Measurements from ENCODE around the gene USPL1.
"Not testable (repeated sequence)": the region's sequence is repeated elsewhere in the genome, so short reads cannot be mapped to it uniquely, and the experiment has no call there.

The USPL1 gene
- total RNA-seq, result 45.8 to 69.6 (median 60.8) reads per million in 4 experiments

DNA sequence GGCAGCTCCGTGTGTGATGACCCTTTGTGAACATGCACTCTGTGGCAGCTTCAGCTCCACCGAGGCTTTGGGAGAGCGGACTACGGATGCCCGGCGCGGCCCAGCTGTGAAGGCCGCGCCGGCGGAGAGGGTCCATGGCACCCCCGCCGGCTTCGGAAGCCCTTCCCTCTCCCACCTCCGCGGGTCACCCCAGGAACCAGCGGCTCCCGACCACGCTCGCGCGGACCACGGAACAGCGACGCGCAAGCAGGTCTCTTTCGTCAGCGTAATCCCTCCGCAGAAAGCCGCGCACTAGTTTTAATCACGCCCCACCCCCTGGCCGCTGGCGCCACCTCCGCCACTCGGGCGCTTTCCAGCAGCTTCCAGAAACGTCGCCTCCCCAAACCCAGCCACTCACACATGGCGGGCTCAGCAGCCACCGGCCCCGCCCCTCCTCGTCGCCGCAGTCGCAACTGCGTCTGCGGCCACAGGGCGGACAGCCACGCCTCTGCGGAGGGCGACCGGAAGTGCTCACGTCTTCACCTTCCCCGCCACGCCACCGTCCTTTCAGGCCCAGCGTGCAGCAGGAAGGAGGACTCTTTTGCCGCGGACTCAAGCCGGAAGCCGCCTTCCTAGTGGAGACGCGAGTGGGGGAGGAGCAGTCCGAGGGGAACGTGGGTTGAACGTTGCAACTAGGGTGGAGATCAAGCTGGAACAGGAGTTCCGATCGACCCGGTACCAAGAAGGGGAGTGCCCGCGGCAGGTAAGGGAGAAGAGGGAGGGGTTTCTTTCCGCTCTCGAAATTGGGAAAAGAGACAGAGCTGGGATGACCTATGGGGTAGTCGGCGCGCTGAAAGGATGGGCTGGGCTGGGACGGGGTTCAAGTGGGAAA, at the start of gene USPL1:
TSS of gene USPL1 (plus strand) at position 606 of the 871 bp plus-strand sequence. CDS start 3,221 bp downstream, outside the sequence.
- peak; percentile 96 for DNase-seq

DNA sequence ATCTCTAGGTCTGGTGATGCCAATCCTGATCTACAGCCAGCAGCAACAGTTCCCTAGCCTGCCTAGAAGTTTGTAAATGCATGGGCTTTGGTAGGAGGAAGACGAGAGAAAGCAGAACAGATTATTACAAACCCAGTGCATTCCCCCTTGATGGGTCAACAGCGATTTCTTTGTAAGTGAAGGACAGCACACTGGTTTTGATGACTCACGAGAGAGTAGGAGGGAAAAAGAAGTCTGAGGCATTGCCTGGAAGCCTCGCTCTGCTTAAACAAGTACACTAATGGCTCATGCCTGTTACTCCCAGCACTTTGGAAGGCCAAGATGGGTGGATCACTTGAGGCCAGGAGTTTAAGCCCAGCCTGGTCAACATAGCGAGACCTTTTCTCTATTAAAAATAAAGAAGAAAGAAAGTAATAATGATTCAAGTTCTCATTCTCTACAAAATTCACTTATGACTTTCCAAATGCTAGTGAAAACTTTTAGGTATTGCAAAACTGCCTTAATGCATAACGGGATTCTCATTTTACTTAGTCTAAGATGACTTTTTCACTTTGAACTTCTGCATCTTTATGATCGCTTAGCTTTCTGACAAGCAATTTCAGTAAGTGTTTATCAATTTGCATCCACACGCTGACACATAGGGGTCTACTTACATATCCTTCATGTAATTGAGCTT, 47.7 kb upstream of the USPL1 start:
- DNase-seq, result no peak

DNA sequence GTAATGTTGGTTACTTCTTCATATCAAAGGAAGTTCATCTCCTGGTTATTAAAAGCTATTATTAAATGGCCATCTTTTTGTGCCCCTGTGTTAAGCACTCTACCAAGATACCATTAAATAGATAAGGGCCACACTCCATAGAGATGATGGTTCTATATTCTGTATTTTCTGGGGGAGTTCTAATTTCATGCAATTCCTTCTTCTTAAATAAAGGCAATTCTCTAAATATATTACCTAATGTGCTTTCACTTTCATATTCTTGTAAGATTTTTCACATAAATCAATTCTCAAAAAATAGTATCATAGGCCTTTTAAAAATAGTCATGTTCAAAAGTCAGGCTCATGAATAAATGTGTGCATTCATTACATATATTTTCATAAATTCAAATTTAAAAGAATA, 47.0 kb upstream of the USPL1 start:
- DNase-seq, result no peak

DNA sequence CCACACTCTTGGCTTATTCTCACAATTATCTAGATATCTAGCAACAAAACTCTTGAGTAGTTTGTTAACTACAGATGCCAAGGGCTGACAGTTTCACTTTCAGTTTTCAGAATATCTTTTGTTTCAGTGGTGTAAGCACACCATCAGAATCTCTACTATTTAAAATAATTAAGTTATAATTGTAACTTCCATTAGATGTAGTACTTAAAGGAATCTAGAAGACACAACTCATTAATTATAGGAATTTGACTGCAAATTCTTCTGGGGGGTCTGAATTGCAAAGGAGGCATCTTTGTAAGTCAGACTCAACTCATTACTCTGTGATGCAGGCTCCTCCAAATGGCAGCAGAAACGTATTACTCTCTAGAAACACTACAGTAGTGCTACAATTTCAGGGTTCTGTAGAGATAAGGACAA, 44.9 kb upstream of the USPL1 start:
- DNase-seq, result no peak

DNA sequence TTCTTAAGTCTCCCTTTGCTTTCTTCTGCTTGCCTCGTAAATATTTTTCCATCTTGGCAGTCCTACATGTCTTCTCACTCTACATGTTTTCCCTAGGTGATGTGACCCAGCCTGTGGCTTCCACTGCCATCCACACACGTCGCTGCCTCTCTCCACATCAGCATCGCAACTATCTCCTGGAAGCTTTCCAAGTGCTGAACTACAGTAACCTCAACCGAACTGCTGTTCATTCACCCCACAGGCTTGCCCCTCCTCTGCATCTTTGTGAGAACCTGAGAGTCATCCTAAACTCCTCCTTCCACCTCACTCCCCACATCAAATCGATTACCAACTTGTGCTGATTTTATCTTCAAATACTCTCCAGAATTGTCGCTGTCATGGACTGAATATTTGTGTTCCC, 41.2 kb upstream of the USPL1 start:
- peak; percentile 9 for DNase-seq

DNA sequence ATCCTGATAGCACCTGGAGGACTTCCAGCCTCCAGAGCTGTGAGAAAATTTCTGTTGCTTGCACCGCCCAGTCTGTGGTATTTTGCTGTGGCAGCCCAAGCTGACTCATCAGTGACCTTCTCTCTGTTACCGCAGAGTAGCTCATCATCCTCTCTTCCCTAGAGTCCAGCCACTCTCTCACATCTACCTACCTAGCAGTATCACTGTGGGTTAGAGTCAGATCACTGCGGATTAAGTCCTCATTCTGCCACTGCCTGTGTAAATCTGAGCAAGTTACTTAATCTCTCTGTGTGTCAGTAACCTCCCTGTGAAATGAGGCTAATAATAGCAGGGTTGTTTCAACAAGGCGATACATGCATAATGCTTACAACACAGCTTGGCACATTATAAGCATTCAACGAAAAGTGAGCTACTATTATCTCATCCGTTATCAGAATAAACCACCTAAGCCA, 40.3 kb upstream of the USPL1 start:
- no peak for DNase-seq

DNA sequence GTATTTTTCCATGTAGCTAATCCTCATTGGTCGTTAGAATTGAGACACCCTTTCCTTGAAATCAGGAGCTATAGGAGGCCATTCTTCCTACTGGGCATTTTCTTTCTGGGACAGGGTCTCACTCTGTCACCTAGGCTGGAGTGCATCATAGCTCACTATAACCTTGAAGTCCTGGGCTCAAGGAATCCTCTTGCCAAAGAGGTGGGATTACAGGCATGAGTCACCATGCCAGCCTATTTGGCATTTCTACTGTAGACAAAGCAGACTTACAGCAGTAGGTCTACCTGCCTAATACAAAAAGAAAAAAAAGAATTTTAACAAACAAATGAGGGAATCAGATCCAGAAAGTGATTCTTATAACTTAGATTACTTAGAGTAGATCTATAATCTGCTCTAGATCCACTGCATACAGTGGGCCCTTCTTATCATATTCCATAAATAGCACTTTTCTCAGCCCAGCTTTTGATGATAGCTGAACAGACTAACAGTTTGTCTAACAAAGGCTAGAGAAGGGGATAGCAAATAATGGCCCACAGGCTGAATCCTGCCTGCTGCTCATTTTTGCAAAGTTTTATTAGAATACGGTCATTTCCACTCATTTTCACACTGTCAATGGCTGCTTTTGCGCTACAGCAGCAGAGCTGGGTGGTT, 36.7 kb upstream of the USPL1 start:
- DNase-seq, result no peak

DNA sequence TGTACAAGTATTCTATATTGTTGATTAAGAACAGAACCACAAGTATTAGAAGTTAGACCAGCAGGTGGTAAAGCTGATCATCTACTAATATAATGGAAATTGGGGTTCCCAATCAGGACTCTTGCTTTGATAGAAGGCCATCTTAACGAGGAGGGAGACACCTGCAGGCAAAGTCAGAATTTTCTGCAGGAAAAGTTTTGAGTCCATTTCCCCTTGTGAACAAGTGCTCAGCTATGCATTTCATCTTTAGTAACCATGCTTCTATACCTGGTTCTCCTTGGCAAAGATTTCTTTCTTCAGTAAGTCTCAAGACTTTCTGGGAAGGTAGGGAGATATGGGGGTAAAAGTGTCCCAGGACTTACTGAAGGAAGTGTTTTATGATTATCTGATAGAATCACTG, 36.1 kb upstream of the USPL1 start:
- DNase-seq, result no peak

DNA sequence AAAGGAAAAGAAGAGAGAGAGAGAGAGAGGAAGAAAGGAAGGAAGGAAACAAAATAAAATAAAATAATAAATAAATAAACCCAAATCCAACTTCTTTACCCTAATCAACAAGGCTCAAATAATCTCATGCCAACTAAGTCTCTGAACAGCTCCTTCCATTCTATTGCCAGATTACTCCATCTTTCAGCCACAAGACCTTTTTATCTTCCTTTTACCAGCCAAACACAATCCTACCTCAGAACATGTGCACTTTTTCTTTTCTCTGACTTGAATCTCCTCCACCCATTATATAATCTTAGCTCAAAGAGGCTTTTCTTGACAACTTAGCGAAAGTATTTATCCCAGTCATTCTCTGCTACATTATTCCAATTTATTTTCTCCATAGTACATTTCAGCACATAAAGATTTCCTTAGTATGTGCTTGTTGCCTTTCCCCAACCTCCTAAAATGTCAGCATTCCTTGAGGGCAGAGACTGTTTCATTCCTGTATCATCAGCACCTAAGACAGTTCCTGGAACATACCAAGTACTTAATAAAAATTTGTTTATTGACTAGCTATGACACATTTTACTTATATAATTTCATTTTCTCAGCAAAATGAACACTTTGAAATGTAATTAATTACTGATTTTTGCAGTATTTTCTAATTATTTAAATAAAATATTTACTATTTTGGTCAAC, 33.5 kb upstream of the USPL1 start:
- DNase-seq, result no peak

DNA sequence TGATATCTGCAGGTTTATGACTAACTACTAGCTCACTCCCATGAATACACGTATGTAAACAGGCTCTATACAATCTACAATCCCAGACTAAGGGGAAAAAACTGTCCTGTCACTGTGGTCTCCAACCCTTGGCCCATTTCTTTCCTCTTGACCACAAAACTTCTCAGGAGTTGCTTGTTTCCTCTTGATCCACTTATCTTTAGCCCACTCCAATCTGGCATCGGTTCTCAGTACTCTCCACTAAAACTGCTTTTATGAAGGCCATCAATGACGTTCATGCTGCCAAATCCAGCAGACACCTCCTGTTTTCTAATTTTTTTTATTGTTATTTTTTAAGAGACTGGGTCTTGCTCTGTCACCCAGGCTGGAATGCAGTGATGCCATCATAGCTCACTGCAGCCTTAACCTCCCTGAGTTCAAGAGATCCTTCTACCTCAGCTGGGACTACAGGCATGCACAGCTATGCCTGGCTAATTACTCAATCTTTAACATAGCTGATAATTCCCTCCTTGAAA, 31.9 kb upstream of the USPL1 start:
- DNase-seq, result no peak

DNA sequence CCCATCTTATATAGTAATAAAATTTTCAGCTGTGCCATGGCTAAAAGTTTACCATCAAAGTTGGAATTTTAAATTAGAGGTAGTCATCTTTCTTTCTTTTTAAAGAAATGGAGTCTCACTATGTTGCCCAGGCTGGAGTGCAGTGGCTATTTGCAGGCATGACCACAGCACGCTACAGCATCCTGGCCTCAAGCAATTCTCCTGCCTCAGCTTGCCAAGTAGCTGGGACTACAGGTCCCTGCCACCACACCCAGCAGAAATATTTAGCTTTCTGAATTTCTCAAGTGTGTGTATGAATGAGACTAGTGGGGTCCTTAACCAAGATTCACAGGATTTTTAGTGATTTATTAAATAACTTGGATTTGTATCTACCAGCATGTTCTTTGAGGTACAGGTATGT, 30.5 kb upstream of the USPL1 start:
- DNase-seq, result no peak

DNA sequence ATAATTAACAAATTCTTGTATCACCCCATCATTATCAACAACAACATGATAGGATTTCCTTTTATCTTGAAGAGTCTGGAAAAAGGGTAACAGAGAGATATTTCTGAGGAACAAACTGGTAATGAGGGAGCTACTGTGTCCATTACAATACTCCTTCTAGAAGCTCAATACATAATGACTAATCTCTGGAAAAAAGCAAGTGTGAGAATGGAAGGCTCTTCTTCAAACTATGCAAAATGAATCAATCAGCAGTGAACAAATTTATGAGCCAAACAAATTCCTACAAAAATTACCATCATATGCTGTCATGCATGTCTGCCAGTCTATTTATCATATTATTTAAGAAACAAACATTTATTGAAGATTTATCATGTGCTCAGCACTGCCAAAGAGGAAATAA, 30.0 kb upstream of the USPL1 start:
- DNase-seq, result no peak

DNA sequence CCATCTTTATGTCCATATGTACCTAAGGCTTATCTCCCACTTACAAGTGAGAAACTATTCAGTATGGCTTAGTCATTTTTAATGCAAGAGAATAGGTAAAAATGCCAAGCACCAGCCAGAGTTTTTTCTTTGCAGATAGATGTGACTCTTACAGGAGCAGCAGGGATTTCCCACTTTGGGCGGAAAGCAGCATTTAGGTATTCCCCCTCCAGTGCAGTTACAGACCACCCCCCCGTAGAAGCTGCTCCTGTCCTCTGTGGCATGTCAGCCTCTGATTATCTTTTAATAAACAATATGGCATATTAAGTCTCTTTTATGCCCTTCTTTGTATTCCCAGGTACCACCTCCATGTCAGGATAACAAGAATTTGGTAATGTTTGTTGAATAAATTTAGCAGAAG, 24.7 kb upstream of the USPL1 start:
- DNase-seq, result no peak

DNA sequence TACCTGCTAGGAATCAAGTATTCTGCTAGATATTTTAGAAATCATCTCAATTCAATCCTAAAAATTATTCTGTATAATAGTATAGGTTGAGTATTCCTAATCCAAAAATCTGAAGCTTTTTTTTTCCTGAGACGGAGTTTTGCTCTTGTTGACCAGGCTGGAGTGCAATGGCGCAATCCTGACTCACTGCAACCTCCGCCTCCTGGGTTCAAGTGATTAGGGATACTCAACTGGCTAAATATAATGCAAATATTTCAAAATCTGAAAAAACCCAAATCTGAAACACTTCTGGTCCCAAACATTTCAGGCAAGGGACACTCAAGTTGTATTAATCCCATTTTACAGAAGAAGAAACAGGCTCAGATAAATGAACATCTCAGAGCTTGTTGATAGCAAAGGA, 17.2 kb upstream of the USPL1 start:
- DNase-seq, result no peak

DNA sequence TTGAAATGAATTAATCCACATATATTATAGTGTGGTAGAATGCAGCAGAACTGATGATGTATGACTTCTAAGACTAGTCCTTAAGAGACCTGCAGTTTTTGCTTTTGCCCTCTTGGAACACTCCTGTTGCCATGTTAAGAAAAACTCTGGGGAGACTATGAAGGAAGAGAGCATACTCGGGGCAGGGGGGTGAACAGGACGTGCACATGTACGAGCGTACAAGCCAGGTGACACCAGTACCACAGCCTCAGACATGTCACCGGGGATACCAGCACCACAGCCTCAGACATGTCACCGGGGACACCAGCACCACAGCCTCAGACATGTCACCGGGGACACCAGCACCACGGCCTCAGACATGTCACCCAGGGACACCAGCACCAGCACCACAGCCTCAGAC, 15.9 kb upstream of the USPL1 start:
- DNase-seq, result no peak

DNA sequence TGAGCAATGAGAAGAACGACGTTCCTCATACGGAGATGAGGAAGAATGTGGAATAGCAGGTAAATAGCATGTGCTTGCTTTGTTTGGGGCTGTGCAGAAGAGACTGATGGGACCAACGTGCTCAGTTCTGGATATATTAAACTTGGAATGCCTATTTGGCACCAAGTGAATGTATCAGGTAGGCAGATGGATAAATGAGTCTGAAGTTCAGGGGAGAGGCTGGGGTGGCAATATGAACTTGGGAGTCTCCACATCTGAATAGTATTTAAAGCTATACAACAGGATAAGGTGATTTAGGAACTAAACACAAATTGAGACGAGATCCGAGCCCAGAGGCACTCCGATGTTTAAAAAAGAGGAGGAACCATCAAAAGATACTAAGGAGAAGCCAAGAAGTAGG, 12.7 kb upstream of the USPL1 start:
- DNase-seq, result no peak

DNA sequence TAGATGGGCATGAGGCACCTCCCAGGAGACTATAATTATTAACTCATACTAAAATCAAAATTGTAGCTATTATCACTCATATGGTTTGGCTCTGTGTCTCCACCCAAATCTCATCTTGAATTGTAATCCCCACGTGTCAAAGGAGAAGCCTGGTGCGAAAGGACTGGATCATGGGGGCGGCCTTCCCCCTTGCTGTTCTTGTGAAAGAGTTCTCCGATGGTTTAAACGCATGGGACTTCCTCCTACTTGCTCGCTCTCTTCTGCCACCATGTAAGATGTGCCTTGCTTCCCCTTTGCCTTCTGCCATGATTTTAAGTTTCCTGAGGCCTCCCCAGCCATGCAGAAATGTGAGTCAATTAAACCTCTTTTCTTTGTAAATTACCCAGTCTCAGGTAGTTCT, 10.5 kb upstream of the USPL1 start:
- DNase-seq, result not testable (repeated sequence)

DNA sequence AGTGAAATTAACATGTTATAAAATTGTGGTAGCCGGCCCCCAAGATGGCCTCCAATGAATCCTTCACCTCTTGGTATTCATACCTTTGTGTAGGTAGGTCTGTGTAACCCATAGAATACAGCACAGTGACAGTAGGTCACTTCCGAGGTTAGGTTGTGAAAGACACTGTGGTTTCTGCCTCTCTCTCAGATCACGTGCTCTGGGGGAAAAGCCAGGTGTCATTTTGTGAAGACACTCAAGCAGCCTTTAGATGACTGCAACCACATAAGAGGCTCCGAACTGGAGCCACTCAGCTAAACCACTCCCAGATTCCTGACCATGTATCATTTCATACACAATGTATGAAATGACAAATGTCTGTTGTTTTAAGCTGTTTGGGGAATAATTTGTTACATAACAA, 9.8 kb upstream of the USPL1 start:
- DNase-seq, result peak; percentile 21

DNA sequence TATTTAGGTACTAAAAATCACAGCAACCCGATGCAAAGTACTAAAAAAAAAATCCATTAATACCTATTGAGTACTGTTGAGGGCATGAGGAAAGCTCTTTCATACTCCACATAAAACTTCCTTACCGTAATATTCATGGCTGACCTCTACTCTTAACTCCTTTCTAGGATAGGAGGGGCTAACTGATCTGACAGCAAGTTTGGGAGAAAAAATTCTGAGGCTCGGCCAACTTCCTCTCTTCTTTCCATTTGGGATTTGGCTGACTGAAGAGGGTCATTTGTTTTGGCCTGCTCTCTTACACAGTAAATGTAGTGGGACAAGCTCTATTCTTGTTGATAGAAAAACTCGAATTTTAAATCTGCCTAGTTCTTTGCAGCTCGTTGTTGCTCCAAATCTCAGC, 9.4 kb upstream of the USPL1 start:
- no peak for DNase-seq

DNA sequence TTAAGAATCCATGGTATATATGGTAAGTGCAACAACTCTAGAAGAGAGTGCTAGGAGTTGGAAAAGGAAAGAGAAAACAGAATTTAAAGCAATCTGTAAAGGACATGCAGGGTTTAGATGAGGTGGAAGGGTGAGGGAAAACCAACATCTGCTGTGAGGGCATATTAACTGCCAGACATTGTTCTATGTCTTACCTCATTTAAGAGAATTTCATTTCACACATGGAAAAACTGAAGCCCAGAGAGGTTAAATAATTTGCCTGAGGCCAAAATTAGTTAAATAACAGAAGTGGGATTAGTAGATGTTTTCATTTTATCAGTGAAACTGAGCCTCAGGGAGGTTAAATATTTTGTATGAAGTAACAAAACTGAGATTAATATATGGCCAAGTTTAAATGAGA, 7.4 kb upstream of the USPL1 start:
- DNase-seq, result no peak

DNA sequence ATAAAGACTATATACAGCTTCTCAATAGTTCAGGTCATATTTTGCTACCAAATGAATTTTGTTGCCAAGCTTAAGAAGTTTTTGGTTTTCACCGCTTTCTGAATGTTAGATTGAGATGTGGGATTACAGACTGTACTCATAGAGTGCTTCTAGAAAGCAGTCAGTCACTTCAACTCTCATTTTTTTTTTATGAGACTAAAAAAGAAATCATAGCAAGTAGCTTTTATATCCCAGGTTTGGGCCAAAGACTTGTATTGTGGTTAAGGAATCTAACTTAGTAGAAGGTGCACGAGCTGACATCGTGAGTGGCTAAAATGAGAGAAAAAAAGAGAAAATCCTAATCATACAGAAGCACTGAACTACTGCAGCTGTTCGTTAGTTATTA, 2.2 kb upstream of the USPL1 start:
- no peak for DNase-seq

DNA sequence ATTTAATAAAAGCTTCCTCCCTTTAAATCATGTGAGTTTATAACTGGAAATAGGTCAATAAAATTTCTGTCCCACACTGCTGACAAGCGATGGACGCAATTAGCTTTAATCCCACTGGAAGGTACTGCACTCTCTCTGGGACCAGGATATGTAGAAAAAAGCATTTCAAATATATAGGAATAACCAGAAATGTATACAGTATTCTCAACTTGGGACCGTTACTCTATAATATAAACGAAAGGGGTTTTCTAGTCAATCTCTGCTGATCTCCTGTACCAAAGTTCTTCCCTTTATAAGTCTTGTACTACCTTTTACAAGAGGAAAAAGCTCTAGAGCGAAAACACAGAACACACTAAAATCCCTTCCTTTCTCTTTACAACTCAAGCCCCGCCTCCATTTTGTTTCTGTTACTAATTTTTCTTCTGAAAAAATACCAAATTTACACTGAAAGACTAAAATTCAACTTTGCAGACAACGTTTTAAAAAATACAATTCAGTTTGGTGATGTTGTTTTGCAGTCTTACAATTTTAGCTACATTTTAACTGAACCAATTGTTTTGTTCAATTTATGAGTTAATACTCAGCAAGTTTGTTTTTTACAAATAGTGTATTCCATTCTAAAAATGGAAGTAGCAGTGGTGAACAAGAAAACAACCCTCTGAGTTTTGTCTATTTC, 1.7 kb upstream of the USPL1 start:
- DNase-seq, result no peak
